Measurements from ENCODE around the gene TUFM.

DNA sequence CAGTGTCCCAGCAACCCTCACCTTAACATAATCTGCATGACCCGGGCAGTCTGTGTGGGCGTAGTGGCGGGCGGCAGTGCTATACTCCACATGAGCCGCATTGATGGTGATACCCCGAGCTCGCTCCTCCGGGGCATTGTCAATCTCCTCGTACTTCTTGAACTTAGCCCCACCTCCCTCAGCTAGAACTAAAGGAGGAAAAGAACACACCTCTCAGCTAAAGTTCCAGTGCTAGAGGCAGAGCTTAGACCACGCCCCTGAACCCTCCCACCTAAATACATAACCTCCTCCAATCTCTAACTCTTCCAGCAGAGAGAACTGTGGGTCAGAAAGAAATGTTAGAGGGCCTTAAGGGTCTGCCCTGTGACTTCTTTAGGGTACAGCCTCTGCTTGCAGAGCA, 855 bp downstream of the TUFM start:
- TF ChIP-seq, protein P1, sequence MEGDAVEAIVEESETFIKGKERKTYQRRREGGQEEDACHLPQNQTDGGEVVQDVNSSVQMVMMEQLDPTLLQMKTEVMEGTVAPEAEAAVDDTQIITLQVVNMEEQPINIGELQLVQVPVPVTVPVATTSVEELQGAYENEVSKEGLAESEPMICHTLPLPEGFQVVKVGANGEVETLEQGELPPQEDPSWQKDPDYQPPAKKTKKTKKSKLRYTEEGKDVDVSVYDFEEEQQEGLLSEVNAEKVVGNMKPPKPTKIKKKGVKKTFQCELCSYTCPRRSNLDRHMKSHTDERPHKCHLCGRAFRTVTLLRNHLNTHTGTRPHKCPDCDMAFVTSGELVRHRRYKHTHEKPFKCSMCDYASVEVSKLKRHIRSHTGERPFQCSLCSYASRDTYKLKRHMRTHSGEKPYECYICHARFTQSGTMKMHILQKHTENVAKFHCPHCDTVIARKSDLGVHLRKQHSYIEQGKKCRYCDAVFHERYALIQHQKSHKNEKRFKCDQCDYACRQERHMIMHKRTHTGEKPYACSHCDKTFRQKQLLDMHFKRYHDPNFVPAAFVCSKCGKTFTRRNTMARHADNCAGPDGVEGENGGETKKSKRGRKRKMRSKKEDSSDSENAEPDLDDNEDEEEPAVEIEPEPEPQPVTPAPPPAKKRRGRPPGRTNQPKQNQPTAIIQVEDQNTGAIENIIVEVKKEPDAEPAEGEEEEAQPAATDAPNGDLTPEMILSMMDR (IDR thresholded peaks at IDR 0.05; ENCODE audit: low read depth, low read length): no peak
- TF ChIP-seq EZH2phosphoT487 (IDR thresholded peaks at IDR 0.05; ENCODE audit: low read depth): no peak

Data from OCI-LY3 (cell line).